ENCODE data around the gene PLCB3. TPM values are rescaled to one million over a fixed set of nuclear protein-coding genes. Genes with fewer than 3 reads are reported as not detected.

The PLCB3 gene
- total RNA-seq, 2 donors from 2014 or later, result 7.5 to 15.5 TPM

DNA sequence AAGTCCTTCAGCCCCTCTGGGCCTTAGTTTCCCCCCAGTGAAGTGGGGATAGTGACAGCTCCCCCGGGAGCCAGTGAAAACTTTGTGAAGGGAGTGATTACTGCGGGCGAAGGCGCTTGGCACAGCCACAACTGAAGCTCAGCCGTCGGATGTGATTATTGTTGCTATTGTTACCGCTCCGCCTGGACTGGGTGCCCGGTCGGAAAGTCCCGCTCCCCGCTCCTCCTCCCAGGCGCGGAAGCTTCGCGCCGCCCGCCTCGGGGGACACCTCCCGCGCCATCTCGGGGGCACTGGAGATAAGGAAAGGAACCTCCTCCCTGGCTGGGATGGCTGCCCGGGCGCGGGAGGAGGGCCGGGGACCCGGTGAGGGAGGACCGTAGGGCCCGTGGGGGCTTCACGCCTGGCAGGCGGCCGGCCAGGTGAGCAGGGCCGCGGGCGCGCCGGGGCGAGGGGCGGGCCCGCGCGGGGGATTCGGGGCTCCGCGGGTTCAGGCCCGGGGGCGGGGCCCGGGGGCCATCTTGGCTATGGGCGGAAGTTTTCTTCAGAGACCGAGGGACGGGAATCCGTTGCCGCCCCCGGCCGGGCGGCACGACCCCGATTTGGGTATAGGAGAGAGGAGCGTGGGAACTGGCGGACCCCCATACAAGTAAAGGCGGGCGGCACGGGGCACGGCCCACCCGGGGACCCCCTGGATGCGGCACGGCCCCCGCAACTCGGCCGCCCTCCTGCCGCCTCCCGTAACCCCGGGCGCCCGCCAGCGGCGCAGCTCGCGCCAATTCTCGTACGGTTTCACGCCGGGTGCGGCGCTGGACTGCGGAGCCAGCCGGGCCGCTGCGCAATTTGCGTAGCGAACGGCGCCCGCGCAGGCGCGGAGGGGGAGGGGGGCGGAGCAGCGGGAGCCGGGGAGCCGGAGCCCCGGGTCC lies 33.9 kb downstream of the PLCB3 start, which contains the start of gene GPR137:
Gene GPR137, plus strand, starts transcription at position 887 of the 923 bp plus-strand sequence. CDS start 677 bp downstream, outside the sequence.
- no peaks in the 10 kb centered on the region for H3K27me3 ChIP-seq
- peak; percentile 83 for DNase-seq (ENCODE audit: low spot score)
- H3K4me1 ChIP-seq, result peaks cover 0 to 48% of the 10 kb centered on the region in 2 donors
- H3K4me3 ChIP-seq, result peak within 1 kb of the TSS; percentile 67 to 68
- peak within 1 kb of the TSS; percentile 90 to 96 for H3K27ac ChIP-seq
- H3K36me3 ChIP-seq, result peaks cover 6% of the 10 kb centered on the region
- TF ChIP-seq, protein P1, sequence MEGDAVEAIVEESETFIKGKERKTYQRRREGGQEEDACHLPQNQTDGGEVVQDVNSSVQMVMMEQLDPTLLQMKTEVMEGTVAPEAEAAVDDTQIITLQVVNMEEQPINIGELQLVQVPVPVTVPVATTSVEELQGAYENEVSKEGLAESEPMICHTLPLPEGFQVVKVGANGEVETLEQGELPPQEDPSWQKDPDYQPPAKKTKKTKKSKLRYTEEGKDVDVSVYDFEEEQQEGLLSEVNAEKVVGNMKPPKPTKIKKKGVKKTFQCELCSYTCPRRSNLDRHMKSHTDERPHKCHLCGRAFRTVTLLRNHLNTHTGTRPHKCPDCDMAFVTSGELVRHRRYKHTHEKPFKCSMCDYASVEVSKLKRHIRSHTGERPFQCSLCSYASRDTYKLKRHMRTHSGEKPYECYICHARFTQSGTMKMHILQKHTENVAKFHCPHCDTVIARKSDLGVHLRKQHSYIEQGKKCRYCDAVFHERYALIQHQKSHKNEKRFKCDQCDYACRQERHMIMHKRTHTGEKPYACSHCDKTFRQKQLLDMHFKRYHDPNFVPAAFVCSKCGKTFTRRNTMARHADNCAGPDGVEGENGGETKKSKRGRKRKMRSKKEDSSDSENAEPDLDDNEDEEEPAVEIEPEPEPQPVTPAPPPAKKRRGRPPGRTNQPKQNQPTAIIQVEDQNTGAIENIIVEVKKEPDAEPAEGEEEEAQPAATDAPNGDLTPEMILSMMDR (IDR thresholded peaks at IDR 0.05), result no peak
- no peaks in the 10 kb centered on the region for H3K9me3 ChIP-seq

DNA sequence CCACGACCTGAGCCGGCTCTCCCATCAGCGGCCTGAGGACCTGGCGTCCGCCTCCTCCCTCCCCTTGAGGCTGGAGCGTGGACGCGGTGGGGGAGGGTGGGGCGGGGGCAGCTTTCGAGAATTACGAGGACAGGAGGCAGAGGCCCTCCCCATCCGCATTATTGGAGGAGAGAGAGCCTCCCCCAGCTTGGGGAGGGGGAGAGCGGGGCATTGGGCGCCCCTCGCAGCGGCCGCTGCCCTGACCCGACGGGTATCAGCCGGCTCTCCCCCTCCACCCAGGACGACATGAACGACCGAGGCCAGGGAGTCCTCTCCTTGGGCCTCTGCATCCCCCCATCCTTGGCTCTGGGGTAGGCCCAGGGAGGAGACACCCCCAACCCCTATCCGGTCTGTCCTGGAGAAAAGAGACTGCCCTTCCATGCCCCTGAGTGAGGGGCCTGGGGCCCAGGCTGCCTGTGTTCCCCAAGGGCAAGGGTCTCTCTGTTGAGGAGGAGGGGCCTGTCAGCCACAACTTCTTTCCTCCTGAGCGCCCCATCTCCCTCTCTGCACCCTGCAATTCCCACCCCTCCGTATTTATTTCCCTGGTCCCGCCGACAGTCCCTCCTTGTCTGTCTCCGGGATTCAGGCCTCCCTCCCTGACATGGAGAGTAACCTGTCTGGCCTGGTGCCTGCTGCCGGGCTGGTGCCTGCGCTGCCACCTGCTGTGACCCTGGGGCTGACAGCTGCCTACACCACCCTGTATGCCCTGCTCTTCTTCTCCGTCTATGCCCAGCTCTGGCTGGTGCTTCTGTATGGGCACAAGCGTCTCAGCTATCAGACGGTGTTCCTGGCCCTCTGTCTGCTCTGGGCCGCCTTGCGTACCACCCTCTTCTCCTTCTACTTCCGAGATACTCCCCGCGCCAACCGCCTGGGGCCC lies 34.8 kb downstream of the PLCB3 start:
- TF ChIP-seq, protein P1 (IDR thresholded peaks at IDR 0.05), result no peak
- Histone ChIP-seq H3K4me1 (peaks cover 0 to 42% of the 10 kb centered on the region in 2 donors), H3K9me3 (no peaks in the 10 kb centered on the region), H3K4me3 (peak overlapping the region; percentile 67 to 68), H3K27ac (peak overlapping the region; percentile 90 to 96), H3K27me3 (peaks cover 0 to 5% of the 10 kb centered on the region in 2 donors), H3K36me3 (peaks cover 6% of the 10 kb centered on the region)
- DNase-seq (ENCODE audit: low spot score), result no peak

DNA sequence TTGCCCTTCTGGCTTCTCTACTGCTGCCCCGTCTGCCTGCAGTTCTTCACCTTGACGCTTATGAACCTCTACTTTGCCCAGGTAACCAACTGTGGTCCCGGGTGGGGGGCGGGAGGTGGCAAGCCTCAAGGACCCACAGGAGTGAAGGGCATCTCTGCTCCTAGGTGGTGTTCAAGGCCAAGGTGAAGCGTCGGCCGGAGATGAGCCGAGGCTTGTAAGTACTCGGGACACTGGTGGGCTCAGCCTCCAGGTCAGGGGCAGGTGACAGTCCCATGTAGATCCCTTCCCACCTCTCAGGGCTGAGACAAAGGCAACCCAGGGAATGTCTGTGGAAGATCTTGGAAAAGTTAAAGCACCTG lies 35.5 kb downstream of the PLCB3 start:
- Histone ChIP-seq H3K36me3 (peaks cover 3% of the 10 kb centered on the region), H3K27me3 (peaks cover 4 to 6% of the 10 kb centered on the region in 2 donors), H3K9me3 (no peaks in the 10 kb centered on the region), H3K4me3 (no peak overlapping the region), H3K27ac (no peak overlapping the region), H3K4me1 (peaks cover 0 to 43% of the 10 kb centered on the region in 2 donors)
- TF ChIP-seq, protein P1 (IDR thresholded peaks at IDR 0.05), result no peak
- DNase-seq (ENCODE audit: low spot score), result no peak

GRCh38 chr11:64287676-64288352 lies 36.5 kb downstream of the PLCB3 start:
- peaks cover 0 to 47% of the 10 kb centered on the region in 2 donors for H3K4me1 ChIP-seq
- H3K9me3 ChIP-seq, result no peaks in the 10 kb centered on the region
- no peak overlapping the region for H3K27ac ChIP-seq
- TF ChIP-seq, protein P1 (IDR thresholded peaks at IDR 0.05), result no peak
- H3K36me3 ChIP-seq, result no peaks in the 10 kb centered on the region
- DNase-seq (ENCODE audit: low spot score), result no peak
- H3K4me3 ChIP-seq, result no peak overlapping the region
- H3K27me3 ChIP-seq, result peaks cover 10 to 15% of the 10 kb centered on the region in 2 donors

- H3K27me3 ChIP-seq, result peaks cover 10 to 19% of the 10 kb centered on the region in 2 donors
- H3K4me3 ChIP-seq, result no peak overlapping the region
- peaks cover 0 to 42% of the 10 kb centered on the region in 2 donors for H3K4me1 ChIP-seq
- TF ChIP-seq, protein P1 (IDR thresholded peaks at IDR 0.05), result no peak
- H3K9me3 ChIP-seq, result no peaks in the 10 kb centered on the region
- no peaks in the 10 kb centered on the region for H3K36me3 ChIP-seq
- H3K27ac ChIP-seq, result no peak overlapping the region
- no peak for DNase-seq (ENCODE audit: low spot score)
Measured at GRCh38 chr11:64288353-64288750, 37.0 kb downstream of the PLCB3 start.

Measured in right atrium auricular region (tissue), 2 donors.